Neural crest cell (in vitro differentiated cells): ENCODE measurements around the gene C22orf15. TPM values are rescaled to one million over a fixed set of nuclear protein-coding genes. Genes with fewer than 3 reads are reported as not detected.
A peak's percentile ranks its signal among the peaks of the same experiment; 100 is the strongest.

Experiments used
- DNase-seq: peaks from one replicate; pipeline ENCODE4 v3.0.0; 2021; ENCODE audit warnings: low read depth, mixed read lengths, low spot score
- H3K27ac Mint-ChIP-seq: one replicate; pipeline ENCODE4 v1.8.0; 2021; ENCODE audit warnings: mild to moderate bottlenecking, mixed read lengths; ENCODE audit not compliant: unreplicated experiment
- H3K27me3 Mint-ChIP-seq: 2 replicates; pipeline ENCODE4 v1.8.0; 2021; ENCODE audit warnings: low read depth, mild to moderate bottlenecking, mixed read lengths
- H3K36me3 Mint-ChIP-seq: 2 replicates; pipeline ENCODE4 v1.8.0; 2021; ENCODE audit warnings: low read depth, mild to moderate bottlenecking, mixed read lengths
- H3K4me1 Mint-ChIP-seq: 2 replicates; pipeline ENCODE4 v1.8.0; 2021; ENCODE audit warnings: mixed read lengths
- H3K4me3 Mint-ChIP-seq: one replicate; pipeline ENCODE4 v1.8.0; 2021; ENCODE audit warnings: mild to moderate bottlenecking, mixed read lengths
- H3K9me3 Mint-ChIP-seq: 2 replicates; pipeline ENCODE4 v1.8.0; 2021; ENCODE audit warnings: mixed read lengths
- total RNA-seq: library from RNA; stranded (reverse); gene quantifications from 2 replicates; pipeline ENCODE4 v1.2.1, GENCODE V29; 2021
- TF ChIP-seq, protein P1 (sequence below): fragments of 200-600 bp; sonication (generic); conservative IDR thresholded peaks from 2 replicates; pipeline ENCODE4 v1.5.0; 2021; ENCODE audit warnings: antibody characterized with exemption, mild to moderate bottlenecking

Gene C22orf15
- total RNA-seq, 1 donor from 2014 or later = 0.79 TPM

DNA sequence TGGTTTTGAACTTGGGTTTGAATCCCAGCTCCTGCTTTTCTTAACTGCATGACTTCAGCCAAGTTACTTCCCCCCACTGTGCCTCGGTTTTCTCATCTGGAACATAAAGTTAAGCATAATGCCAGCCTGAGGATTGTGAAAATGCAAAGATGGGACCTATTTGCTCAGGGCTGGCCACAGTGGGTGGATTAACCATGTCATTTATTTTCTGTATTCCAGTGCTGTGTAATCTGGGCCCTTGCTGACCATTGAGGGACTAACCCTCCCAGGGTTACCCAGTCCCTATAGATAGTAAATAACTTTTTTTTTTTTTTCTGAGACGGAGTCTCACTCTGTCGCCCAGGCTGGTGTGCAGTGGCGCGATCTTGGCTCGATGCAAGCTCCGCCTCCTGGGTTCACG lies 7.1 kb upstream of the C22orf15 start:
- no peaks in the 10 kb centered on the region for H3K9me3 Mint-ChIP-seq
- H3K36me3 Mint-ChIP-seq = no peaks in the 10 kb centered on the region
- no peaks in the 10 kb centered on the region for H3K27me3 Mint-ChIP-seq
- DNase-seq = no peak
- H3K27ac Mint-ChIP-seq = no peak overlapping the region
- peak overlapping the region; percentile 6 for H3K4me3 Mint-ChIP-seq
- TF ChIP-seq, protein P1, sequence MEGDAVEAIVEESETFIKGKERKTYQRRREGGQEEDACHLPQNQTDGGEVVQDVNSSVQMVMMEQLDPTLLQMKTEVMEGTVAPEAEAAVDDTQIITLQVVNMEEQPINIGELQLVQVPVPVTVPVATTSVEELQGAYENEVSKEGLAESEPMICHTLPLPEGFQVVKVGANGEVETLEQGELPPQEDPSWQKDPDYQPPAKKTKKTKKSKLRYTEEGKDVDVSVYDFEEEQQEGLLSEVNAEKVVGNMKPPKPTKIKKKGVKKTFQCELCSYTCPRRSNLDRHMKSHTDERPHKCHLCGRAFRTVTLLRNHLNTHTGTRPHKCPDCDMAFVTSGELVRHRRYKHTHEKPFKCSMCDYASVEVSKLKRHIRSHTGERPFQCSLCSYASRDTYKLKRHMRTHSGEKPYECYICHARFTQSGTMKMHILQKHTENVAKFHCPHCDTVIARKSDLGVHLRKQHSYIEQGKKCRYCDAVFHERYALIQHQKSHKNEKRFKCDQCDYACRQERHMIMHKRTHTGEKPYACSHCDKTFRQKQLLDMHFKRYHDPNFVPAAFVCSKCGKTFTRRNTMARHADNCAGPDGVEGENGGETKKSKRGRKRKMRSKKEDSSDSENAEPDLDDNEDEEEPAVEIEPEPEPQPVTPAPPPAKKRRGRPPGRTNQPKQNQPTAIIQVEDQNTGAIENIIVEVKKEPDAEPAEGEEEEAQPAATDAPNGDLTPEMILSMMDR = no peak
- peaks cover 10% of the 10 kb centered on the region for H3K4me1 Mint-ChIP-seq

DNA sequence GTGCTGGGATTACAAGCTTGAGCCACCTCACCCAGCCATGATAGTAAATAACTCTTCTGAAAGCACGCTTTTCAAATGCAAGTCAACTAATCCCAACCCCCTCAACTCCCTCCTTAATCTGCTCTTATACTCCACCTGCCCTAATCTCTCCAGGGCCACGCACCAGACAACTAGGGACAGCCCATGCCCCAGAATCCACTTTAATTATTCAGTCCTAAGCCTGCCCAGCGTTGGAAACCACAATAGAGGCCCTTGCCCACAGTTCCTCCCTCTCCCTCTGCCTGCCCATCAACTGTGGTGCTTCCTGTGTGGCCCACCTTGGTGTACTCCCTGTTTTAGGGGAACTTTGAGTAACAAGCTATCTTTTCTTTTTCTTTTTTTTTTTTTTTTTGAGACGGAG lies 5.9 kb upstream of the C22orf15 start:
- peaks cover 8% of the 10 kb centered on the region for H3K4me1 Mint-ChIP-seq
- H3K9me3 Mint-ChIP-seq = no peaks in the 10 kb centered on the region
- H3K27ac Mint-ChIP-seq = no peak overlapping the region
- TF ChIP-seq, protein P1 = no peak
- no peaks in the 10 kb centered on the region for H3K27me3 Mint-ChIP-seq
- H3K4me3 Mint-ChIP-seq = peak overlapping the region; percentile 49
- H3K36me3 Mint-ChIP-seq = no peaks in the 10 kb centered on the region
- no peak for DNase-seq

DNA sequence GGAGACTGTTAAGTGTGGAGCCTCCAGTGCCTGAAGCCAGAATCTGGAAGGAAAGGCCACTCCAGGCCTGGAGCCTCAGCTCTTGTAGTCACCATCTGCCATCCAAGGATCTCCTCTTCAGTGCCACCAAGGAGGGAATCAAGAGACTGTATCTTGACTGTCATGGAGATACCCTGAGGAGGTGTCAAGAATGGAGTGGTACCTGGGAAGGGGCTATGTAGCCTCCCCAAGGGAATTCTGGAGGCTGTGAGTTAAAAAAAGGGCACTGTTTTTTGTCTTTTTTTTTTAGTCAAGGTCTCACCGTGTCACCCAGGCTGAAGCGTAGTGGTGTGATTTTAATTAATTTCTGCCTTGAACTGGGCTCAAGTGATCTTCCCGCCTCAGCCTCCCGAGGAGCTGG lies 3.2 kb upstream of the C22orf15 start:
- H3K4me3 Mint-ChIP-seq = no peak overlapping the region
- TF ChIP-seq, protein P1 = no peak
- H3K9me3 Mint-ChIP-seq = no peaks in the 10 kb centered on the region
- DNase-seq = no peak
- H3K36me3 Mint-ChIP-seq = no peaks in the 10 kb centered on the region
- H3K27ac Mint-ChIP-seq = no peak overlapping the region
- peaks cover 21% of the 10 kb centered on the region for H3K4me1 Mint-ChIP-seq
- no peaks in the 10 kb centered on the region for H3K27me3 Mint-ChIP-seq

DNA sequence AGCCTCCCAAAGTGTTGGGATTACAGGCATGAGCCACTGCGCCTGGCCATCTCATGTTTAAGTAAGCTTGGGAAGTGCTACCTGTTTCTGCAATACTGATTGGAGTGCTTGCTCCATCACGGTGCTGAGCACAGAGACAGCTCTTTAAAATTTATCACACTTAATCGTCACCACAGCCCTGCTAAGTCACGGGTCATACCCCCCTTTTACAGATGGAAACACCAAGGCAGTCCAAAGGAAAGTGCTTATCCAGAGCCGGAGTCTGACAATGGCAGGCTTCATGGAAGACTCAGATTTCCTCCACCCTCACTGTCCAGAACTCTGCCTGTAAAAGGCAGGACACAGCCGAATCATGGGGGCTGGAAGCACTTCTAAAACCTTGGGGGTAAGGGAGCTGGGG lies 2.7 kb upstream of the C22orf15 start:
- DNase-seq = no peak
- H3K4me1 Mint-ChIP-seq = peaks cover 21% of the 10 kb centered on the region
- no peaks in the 10 kb centered on the region for H3K27me3 Mint-ChIP-seq
- no peaks in the 10 kb centered on the region for H3K9me3 Mint-ChIP-seq
- H3K4me3 Mint-ChIP-seq = peak overlapping the region; percentile 29
- TF ChIP-seq, protein P1 = no peak
- no peaks in the 10 kb centered on the region for H3K36me3 Mint-ChIP-seq
- no peak overlapping the region for H3K27ac Mint-ChIP-seq

DNA sequence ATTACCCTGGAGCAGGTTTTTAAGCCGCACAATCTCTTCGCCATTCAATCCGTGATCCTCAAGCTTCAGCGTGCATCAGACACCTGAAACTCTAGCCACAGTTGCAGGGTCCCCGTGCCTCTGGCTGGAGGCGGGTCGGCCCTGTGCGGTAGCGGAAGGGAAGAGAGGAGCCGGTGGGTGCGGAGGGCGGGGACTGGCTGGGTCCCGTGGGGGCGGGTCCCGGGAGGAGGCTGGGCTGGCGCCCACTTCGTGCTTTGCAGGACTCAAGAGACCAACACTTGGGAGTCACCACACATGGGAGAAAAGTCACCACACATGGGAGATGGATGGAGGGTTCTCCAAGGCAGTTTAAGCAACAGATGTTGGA lies 772 bp downstream of the C22orf15 start:
- no peak overlapping the region for H3K27ac Mint-ChIP-seq
- peaks cover 21% of the 10 kb centered on the region for H3K4me1 Mint-ChIP-seq
- TF ChIP-seq, protein P1 = no peak
- no peaks in the 10 kb centered on the region for H3K27me3 Mint-ChIP-seq
- no peak overlapping the region for H3K4me3 Mint-ChIP-seq
- H3K36me3 Mint-ChIP-seq = no peaks in the 10 kb centered on the region
- no peaks in the 10 kb centered on the region for H3K9me3 Mint-ChIP-seq
- DNase-seq = no peak

DNA sequence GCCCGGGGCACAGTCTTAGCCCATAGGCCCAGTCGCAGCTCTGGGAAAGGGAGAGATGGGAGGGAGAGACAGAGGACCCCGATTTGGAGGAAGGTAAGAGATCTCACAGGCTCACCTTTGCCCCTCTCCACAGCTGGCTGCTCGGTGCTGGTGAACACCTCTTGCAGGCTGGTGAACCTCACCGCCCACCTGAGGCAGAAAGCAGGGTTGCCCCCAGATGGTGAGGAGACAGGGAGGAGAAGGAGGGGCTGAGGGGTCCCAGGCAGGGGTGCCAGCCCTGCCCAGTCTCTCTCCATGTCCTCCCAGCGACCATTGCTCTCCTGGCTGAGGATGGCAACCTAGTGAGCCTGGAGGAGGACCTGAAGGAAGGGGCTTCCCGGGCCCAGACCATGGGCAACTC lies 1.2 kb downstream of the C22orf15 start:
- Mint-ChIP-seq H3K36me3 (no peaks in the 10 kb centered on the region), H3K4me1 (peaks cover 21% of the 10 kb centered on the region), H3K9me3 (no peaks in the 10 kb centered on the region), H3K4me3 (no peak overlapping the region), H3K27me3 (no peaks in the 10 kb centered on the region), H3K27ac (no peak overlapping the region)
- TF ChIP-seq, protein P1 = no peak
- no peak for DNase-seq
